HG02885 (cell line): ENCODE data around the gene CDYL.
"Not testable (repeated sequence)": the region's sequence is repeated elsewhere in the genome, so short reads cannot be mapped to it uniquely, and the experiment has no call there.

Source experiments
- ATAC-seq: cut with Tn5 transposase; IDR thresholded peaks from one replicate; pipeline ENCODE4 v1.9.1; 2021; ENCODE audit warnings: mild to moderate bottlenecking; ENCODE audit not compliant: unreplicated experiment, poor library complexity

The CDYL gene

DNA sequence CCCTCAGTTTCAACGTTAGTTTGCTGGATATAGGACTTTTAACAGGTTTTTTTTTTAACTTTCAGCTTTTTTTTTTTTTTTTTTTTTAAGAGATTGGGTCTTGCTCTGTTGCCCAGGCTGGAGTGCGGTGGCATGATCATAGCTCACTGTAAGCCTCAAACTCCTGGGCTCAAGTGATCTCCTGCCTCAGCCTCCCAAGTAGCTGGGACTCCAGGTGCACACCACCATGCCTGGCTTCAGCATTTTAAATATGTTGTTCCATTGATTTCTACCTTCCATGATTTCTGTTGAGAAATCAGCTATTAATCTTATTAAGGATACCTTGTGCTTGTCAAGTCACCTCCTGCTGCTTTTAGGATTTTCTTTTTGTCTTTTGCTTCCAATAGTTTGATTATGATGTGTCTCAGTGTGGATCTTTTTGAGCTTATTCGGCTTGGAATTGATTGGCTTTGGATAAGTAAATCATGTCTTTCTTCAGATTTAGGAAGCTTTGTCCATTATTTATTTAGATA lies 52.0 kb downstream of the CDYL start:
- no peak for ATAC-seq

GRCh38 chr6:4829089-4829488 lies 52.9 kb downstream of the CDYL start:
- no peak for ATAC-seq

DNA sequence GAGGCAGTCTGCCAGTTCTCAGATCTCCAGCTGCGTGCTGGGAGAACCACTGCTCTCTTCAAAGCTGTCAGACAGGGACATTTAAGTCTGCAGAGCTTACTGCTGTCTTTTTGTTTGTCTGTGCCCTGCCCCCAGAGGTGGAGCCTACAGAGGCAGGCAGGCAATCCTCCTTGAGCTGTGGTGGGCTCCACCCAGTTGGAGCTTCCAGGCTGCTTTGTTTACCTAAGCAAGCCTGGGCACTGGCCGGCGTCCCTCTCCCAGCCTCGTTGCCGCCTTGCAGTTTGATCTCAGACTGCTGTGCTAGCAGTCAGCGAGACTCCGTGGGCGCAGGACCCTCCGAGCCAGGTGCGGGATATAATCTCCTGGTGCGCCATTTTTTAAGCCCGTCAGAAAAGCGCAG lies 59.3 kb downstream of the CDYL start:
- ATAC-seq, result not testable (repeated sequence)

GRCh38 chr6:4840169-4840568 lies 64.0 kb downstream of the CDYL start:
- ATAC-seq, result no peak

DNA sequence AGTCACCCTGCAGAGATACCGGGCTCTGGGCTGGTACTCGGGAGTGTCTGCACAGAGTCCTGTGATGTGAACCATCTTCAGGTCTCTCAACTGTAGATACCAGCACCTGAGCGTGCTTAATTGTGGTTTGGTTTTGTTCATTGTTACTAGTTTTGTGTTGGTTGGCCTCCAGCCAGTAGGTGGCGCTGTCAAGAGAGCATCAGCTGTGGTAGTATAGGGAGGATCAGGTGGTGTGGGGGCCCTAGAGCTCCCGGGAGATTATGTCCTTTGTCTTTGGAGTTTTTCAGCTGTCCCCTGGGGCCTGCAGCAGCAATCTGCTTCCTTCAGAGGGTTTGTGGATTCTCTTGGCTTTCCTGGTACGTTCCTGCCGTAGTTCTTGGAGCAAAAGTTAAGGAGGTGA lies 67.9 kb downstream of the CDYL start:
- no peak for ATAC-seq

GRCh38 chr6:4846387-4846786 lies 70.2 kb downstream of the CDYL start:
- ATAC-seq, result no peak

DNA sequence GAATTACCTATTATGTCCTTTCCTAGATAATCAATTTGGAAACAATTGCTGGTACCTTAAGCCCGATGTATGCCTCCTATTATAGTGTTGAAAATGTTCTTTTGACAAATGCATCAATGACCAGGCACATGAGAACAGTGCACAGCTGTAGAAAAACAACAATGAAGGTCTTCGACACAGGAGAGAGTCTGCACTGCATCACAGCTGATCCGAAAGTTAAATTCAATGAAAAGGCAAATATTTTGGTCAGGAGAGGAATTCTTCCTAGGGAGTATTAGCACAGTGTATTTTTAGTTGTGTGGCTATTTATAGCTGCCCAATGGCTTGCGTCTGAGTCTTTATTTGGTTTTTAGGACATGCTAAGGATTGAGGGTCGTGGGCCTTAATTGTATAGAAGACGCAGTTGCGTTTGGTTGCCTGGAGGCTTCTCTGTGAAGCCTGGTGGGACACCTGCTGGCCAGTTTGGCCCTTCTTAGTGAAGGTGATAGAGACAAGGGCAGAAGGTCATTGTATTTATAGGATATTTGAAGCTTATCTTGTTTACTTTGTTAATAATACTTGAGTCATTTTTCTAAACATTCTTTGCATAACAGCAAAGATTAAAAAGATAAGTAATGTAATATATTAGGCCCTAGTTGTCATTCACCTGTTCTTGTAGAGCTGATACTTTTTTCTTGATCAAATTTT lies 72.3 kb downstream of the CDYL start:
- ATAC-seq, result no peak

DNA sequence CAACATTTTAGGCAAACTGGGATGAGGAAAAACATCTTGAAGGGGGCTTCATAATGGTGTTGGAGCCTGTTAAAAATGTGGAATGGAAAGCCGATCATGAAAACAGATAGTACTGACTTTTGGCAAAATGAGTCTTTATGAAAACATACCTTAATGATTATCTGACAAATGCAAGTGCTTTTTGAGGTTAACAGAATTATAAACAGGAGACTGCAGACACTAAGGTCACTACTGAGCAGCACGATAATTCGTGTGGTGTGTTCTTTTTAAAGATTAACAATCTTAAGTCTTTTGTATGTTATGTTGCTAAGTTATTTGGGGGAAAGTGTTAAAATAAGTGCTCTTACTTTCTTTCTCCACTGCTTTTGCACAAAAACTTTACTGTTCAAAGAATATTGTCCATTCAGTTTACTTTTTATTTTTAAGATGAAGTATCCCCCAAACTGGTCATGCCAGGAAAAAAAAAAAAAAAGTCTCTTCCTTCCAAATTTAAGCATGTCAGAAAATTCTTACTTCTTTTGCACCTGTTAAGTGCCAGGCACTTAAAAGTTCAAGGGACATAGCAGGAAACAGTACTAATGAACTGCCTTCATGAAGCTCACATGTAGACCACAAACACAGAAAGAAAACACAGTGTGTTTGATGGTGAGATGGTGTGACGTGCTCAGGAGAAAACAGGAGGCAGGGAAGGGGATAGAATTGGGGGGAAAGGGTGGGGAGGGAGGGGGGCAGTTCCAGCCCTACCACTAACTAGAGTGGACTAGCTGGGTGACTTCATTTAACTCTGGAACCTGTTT lies 73.2 kb downstream of the CDYL start:
- no peak for ATAC-seq

GRCh38 chr6:4851035-4851434 lies 74.8 kb downstream of the CDYL start:
- no peak for ATAC-seq

DNA sequence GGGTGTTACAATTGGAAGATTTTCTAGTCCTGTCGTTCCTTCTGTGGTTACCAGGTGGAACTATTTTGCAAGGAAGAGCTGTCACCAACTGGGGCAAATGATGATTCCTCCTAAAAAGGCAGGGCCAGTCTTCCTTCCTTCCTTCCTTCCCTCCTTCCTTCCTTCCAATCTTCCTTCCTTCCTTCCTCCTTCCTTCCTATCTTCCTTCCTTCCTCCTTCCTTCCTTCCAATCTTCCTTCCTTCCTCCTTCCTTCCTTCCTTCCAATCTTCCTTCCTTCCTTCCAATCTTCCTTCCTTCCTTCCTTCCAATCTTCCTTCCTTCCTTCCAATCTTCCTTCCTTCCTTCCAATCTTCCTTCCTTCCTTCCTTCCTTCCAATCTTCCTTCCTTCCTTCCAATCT lies 76.0 kb downstream of the CDYL start:
- not testable (repeated sequence) for ATAC-seq

- ATAC-seq, result no peak
Observed at GRCh38 chr6:4852938-4853337, 76.7 kb downstream of the CDYL start.

DNA sequence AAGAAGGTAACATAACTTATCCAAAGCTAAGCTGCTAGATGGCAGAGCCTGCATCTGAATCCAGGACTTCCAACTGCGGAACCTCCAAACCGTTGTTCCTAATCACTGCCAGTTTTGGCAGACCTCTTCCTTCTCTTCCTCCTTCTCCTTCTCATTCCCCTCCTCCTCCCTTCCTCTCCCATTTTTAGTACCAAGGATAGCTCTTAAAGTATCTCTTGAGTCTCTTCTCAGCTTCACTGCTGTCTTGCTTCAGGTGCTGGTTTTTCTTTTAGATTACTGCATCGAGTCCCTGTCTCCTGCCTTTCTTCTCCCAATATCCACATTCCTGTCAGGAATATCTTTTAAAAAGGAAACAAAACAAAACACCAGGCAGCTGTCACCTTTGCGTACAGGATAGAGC lies 77.1 kb downstream of the CDYL start:
- ATAC-seq, result no peak

DNA sequence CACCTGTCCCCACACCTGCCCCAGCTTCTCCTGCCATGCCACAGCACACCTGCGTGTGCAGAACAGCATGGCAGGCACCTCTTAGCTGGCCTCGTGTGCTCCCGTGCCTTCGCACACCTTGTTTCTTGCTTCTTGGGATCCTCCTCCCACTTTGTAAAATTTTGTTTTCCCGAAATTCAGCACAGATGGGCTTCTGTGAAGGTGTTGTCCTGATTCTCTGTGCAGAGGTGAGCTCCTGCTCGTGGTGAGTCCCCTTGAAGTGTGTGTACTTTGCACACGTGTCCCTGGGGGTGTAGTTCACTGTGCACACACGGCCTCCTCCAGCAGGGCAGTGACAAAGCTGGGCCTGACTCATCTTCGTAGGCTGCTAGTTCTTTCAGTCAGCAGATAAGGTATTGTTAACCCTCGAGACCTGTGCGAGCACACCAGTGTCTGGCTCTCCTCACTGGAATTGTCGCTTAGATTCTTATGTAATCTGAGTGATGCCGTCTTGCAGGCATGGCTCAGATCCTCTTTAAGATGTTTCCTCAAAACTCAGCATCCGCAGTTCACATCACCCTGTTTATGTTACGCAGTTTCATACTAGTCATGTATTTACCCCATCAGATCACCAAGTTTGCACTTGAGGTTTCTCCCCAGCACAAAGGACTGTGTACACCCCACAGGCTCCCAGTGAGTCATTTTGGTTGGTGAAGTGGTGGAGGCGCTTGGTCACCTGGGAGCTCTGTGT lies 77.7 kb downstream of the CDYL start:
- ATAC-seq, result no peak

GRCh38 chr6:4856785-4857184 lies 80.6 kb downstream of the CDYL start:
- ATAC-seq, result no peak

DNA sequence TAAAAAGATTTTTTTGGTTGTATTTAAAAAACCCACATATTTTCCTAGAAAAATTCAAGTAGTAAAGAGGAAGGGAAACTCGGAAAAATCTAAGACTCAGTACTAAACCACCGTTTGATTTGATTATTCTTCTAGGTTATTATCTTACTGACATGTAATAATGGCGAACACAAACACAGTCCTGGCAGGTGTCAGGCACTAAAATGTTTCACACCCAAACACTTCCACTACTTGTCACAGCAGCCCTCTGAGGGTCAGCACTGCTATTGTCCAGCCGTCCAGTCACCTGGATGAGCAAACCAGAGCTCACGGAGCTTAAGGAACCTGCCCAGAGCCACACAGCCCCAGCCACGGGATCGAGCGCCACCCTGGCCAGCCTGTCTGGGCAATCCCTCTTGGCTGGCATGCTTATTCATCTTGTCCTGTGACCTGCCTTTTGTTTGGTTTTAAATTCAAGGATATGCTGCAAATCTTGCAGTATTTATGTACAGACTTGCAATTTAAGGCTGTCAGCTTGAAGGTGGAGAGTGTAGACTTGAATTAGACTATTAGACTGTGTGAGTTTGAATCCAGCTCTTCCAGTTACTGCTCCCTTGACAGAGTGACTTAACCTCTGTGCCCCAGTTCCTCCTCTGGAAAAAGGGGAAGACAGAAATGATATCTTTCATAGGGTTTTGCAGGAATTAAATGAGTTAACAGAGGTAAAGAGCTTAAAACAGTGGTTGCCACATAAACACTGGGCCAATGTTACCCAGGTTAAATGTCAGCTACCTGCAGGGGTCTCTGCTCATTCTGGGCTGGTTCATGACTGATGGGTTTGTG lies 82.2 kb downstream of the CDYL start:
- no peak for ATAC-seq

DNA sequence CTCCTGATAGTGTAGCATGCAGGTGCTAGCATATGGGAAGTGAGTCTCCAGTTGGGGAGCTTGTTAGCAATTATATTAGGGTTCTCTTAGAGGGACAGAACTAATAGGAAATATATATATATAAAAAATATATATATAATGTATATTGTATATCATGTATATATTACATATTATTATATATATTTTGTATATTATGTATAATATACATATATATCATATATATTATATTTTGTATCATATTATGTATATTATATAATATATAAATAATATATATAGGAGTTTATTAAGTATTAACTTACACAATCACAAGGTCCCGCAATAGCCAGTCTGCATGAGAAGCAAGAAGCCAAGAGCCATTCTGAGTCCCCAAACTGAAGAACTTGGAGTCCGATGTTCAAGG lies 84.2 kb downstream of the CDYL start:
- no peak for ATAC-seq

GRCh38 chr6:4861564-4861963 lies 85.4 kb downstream of the CDYL start:
- ATAC-seq, result no peak

GRCh38 chr6:4864519-4864918 lies 88.3 kb downstream of the CDYL start:
- ATAC-seq, result no peak

- not testable (repeated sequence) for ATAC-seq
Observed at GRCh38 chr6:4865006-4865405, 88.8 kb downstream of the CDYL start.

- ATAC-seq, result no peak
Observed at GRCh38 chr6:4870821-4871494, 94.8 kb downstream of the CDYL start.
